K562 (cell line): Measurements from ENCODE around the gene CCDC88A. TPM values are rescaled to one million over a fixed set of nuclear protein-coding genes. Genes with fewer than 3 reads are reported as not detected.

Source experiments
- ATAC-seq: fragments of 200-7000 bp; cut with Tn5 transposase; 3 replicates; pipeline ENCODE4 v1.9.1; 2020; ENCODE audit warnings: moderate library complexity
- BruUV-seq: library from RNA; stranded (reverse); fragments of 400-500 nt; replicated peaks from 2 replicates; lab custom pipeline; 2021; lab: Mats Ljungman, UMichigan
- CTCF ChIA-PET: fragments of 300-600 bp; formaldehyde crosslinking; extraction: SDS; loops from one replicate; lab custom pipeline; 2021; ENCODE audit warnings: low intra/inter-chr PET ratio; lab: Yijun Ruan, JAX
- POLR2A ChIA-PET: fragments of 300-600, 350-650 bp; sonication (Branson Sonifier 250); formaldehyde crosslinking; extraction: SDS; loops from one replicate; lab custom pipeline; 2021; ENCODE audit warnings: antibody characterized with exemption, inconsistent platforms; lab: Yijun Ruan, JAX
- DNase-seq, 4 experiments: peaks; one replicate each; pipeline versions ENCODE4 v3.0.0 to v3.0.0-alpha.2; 2011 to 2018; ENCODE audit warnings: low spot score in 3 of 4, mixed read lengths in 3 of 4; ENCODE audit errors: extremely low read depth in 1 of 4
- FAIRE-seq: peaks from 2 replicates; lab custom pipeline; 2011; peaks lifted over from hg19 to GRCh38; lab: Jason Lieb, UNC
- H2AFZ ChIP-seq: 2 replicates; pipeline ENCODE4 v1.6.0; 2011; ENCODE audit warnings: low read depth, low read length, control low read depth, inconsistent platforms
- H3K27ac ChIP-seq: fragments of 200-600 bp; 3 replicates; pipeline ENCODE4 v1.8.0; 2011; ENCODE audit warnings: low read depth, mild to moderate bottlenecking, control low read depth, inconsistent platforms, low read length, moderate library complexity, mixed read lengths; ENCODE audit errors: extremely low read depth
- H3K27me3 ChIP-seq, 2 experiments: fragments of 300-600 bp in 1 of 2; 2 replicates in 1 of 2; 3 replicates in 1 of 2; pipeline versions ENCODE4 v1.6.0 to v1.8.0; 2011; ENCODE audit warnings: inconsistent platforms in 2 of 2, low read length in 2 of 2, mild to moderate bottlenecking in 1 of 2, mixed read lengths in 1 of 2, moderate library complexity in 1 of 2; ENCODE audit not compliant: control insufficient read depth in 2 of 2, insufficient read depth in 2 of 2
- H3K36me3 ChIP-seq: fragments of 300-600 bp; 3 replicates; pipeline ENCODE4 v1.8.0; 2011; ENCODE audit warnings: mild to moderate bottlenecking, low read length, inconsistent platforms; ENCODE audit not compliant: control insufficient read depth, insufficient read depth
- H3K4me1 ChIP-seq, 2 experiments: fragments of 200-600 bp in 1 of 2; replicated peaks in 1 of 2; 2 replicates in 1 of 2; 3 replicates in 1 of 2; pipeline versions ENCODE4 v1.5.1 to v1.8.0; 2011; ENCODE audit warnings: inconsistent platforms in 2 of 2, low read length in 2 of 2, mild to moderate bottlenecking in 1 of 2, mixed read lengths in 1 of 2, moderate library complexity in 1 of 2; ENCODE audit not compliant: control insufficient read depth in 2 of 2, insufficient read depth in 2 of 2
- H3K4me2 ChIP-seq: 2 replicates; pipeline ENCODE4 v1.6.1; 2011; ENCODE audit warnings: low read length, control low read depth, inconsistent platforms, mixed read lengths; ENCODE audit not compliant: insufficient read depth
- H3K4me3 ChIP-seq: fragments of 200-600 bp; sonication (generic), shearing (Covaris generic); 2 replicates; pipeline ENCODE4 v1.5.1; 2016; ENCODE audit warnings: control low read depth, inconsistent platforms
- H3K79me2 ChIP-seq: fragments of 200-600 bp; 3 replicates; pipeline ENCODE4 v1.8.0; 2011; ENCODE audit warnings: low read length, inconsistent platforms; ENCODE audit not compliant: control insufficient read depth, insufficient read depth
- H3K9ac ChIP-seq, 2 experiments: 2 replicates each; pipeline versions ENCODE4 v1.6.0 to v1.6.1; 2011; ENCODE audit warnings: low read depth in 2 of 2, low read length in 2 of 2, control low read depth in 1 of 2, inconsistent platforms in 1 of 2, mild to moderate bottlenecking in 1 of 2, mixed read lengths in 1 of 2; ENCODE audit not compliant: insufficient read depth in 1 of 2
- H3K9me1 ChIP-seq: one replicate; pipeline ENCODE4 v1.6.0; 2011; ENCODE audit warnings: inconsistent platforms, mild to moderate bottlenecking, low read length, moderate library complexity; ENCODE audit not compliant: control insufficient read depth, insufficient read depth
- H3K9me3 ChIP-seq: replicated peaks from 2 replicates; pipeline ENCODE4 v1.5.1; 2011; ENCODE audit warnings: low read depth, low read length, inconsistent platforms; ENCODE audit not compliant: control insufficient read depth, insufficient read depth
- H4K20me1 ChIP-seq: replicated peaks from 2 replicates; pipeline ENCODE4 v1.6.1; 2011; ENCODE audit warnings: low read length, inconsistent platforms, mixed read lengths; ENCODE audit not compliant: control insufficient read depth, insufficient read depth
- BCLAF1 ChIP-seq, 2 experiments: fragments of 450-650 bp in 1 of 2; IDR thresholded peaks; 2 replicates each; pipeline ENCODE4 v1.6.1; 2011 to 2017; ENCODE audit warnings: low read depth in 2 of 2, antibody characterized with exemption in 1 of 2, borderline replicate concordance in 1 of 2, low read length in 1 of 2, mild to moderate bottlenecking in 1 of 2, mixed read lengths in 1 of 2; ENCODE audit not compliant: control insufficient read depth in 1 of 2
- E2F4 ChIP-seq: sonication (generic); formaldehyde crosslinking; IDR thresholded peaks from 2 replicates; pipeline ENCODE4 v1.8.0; 2022; ENCODE audit warnings: mild to moderate bottlenecking, low read depth, missing genetic modification reagents
- PTRF ChIP-seq: fragments of 450-650 bp; IDR thresholded peaks from 2 replicates; pipeline ENCODE4 v1.6.1; 2016; ENCODE audit warnings: mild to moderate bottlenecking, missing genetic modification characterization, missing compliant biosample characterization
- RBM39 ChIP-seq: fragments of 200-400 bp; formaldehyde crosslinking; optimal IDR thresholded peaks from 2 replicates; pipeline ENCODE3; 2018; ENCODE audit warnings: low read depth, low read length
- SMAD3 ChIP-seq: fragments of 450-650 bp; formaldehyde crosslinking; conservative IDR thresholded peaks from 2 replicates; pipeline ENCODE4 v1.4.0; 2020; ENCODE audit warnings: mild to moderate bottlenecking
- SMARCA5 ChIP-seq: fragments of 450-650 bp; IDR thresholded peaks from 2 replicates; pipeline ENCODE4 v1.6.1; 2016
- SP1 ChIP-seq: sonication (generic); formaldehyde crosslinking; IDR thresholded peaks from 2 replicates; pipeline ENCODE4 v1.8.1; 2022; ENCODE audit warnings: mild to moderate bottlenecking, missing genetic modification reagents
- SRSF9 ChIP-seq: fragments of 200-400 bp; formaldehyde crosslinking; IDR thresholded peaks from 2 replicates; pipeline ENCODE4 v1.6.1; 2017; ENCODE audit warnings: low read depth, low read length, borderline replicate concordance
- TAF1 ChIP-seq: IDR thresholded peaks from 2 replicates; pipeline ENCODE4 v1.6.1; 2011; ENCODE audit warnings: mild to moderate bottlenecking, low read length, moderate library complexity; ENCODE audit not compliant: insufficient read depth, control insufficient read depth, severe bottlenecking; ENCODE audit errors: extremely low read depth
- ZNF707 ChIP-seq: fragments of 250-450 bp; sonication (Bioruptor Pico); conservative IDR thresholded peaks from 2 replicates; pipeline ENCODE4 v1.8.0; 2022; ENCODE audit warnings: inconsistent platforms, mild to moderate bottlenecking, moderate library complexity
- WGBS: fragments of 100-300 bp; shearing (Covaris generic); methylation state at CpG from one replicate; pipeline ENCODE4 v1.1.6; 2016; ENCODE audit warnings: low coverage, mixed read lengths; ENCODE audit not compliant: insufficient coverage; ENCODE audit errors: missing lambda C conversion rate; 5-methylcytosine and 5-hydroxymethylcytosine counted together
- in situ Hi-C: fragments of 300-500 bp; cut with MboI; formaldehyde crosslinking; loops from 4 replicates; pipeline ENCODE4 v1.15.0; 2018; ENCODE audit warnings: inconsistent platforms, mixed read lengths
- intact Hi-C: fragments of 100-400 bp; cut with micrococcal nuclease; formaldehyde crosslinking; loops from 2 replicates; pipeline ENCODE4 v1.14.2; 2022
- polyA plus RNA-seq, 8 experiments: library from polyadenylated mRNA; depleted of rRNA in 4 of 8; stranded (reverse) in 5 of 8; unstranded in 3 of 8; fragments of >200 nt; fragmentation: Nextera tagmentation in 2 of 8; fragmentation: Illumina TruSeq in 1 of 8; extraction: Ambion mirVana in 2 of 8; extraction: Trizol in 1 of 8; gene quantifications; 2 replicates each; pipeline versions ENCODE4 v1.2.1 to v1.2.3, GENCODE V29; 2011 to 2014; ENCODE audit warnings: inconsistent platforms in 1 of 8, missing spikeins in 1 of 8
- total RNA-seq, 7 experiments: library from RNA; depleted of rRNA in 6 of 7; stranded (reverse); fragments of >200 nt in 6 of 7; fragmentation: Illumina TruSeq in 2 of 7; extraction: Trizol in 2 of 7; gene quantifications; 2 replicates each; pipeline versions ENCODE4 v1.2.1 to v1.2.3, GENCODE V29; 2011 to 2021; ENCODE audit warnings: low replicate concordance in 1 of 7

Gene CCDC88A
- total and polyA plus RNA-seq, 9 of the 15 experiments (the other 6 are each of a cell fraction or from before 2014, with no cell fraction given) = 29.3 to 102 (median 55.6) TPM

GRCh38 chr2:55399815-55400214 is 19.8 kb downstream of the CCDC88A start:
- DNase-seq (no peak), ATAC-seq (no peak), FAIRE-seq (no peak)
- Histone ChIP-seq H2AFZ (no peak overlapping the region), H3K9ac (no peak overlapping the region), H3K4me2 (no peak overlapping the region), H3K4me3 (no peak overlapping the region), H3K9me1 (no peaks in the 10 kb centered on the region), H3K36me3 (peaks cover 29% of the 10 kb centered on the region; the same call in 2 of the 3 replicates), H3K79me2 (peaks cover 16% of the 10 kb centered on the region), H4K20me1 (no peaks in the 10 kb centered on the region), H3K4me1 (no peaks in the 10 kb centered on the region), H3K27me3 (no peaks in the 10 kb centered on the region), H3K27ac (no peak overlapping the region), H3K9me3 (no peaks in the 10 kb centered on the region)
- ChIA-PET POLR2A (interaction anchor here (0.7 to 1.6 kb wide), 2 partner anchors 9 to 112 kb away, joined by 4 read pairs; no protein-coding TSS in a partner anchor), CTCF (no interaction called here)
- no peak for TF ChIP-seq PTRF (tag)
- no peak for TF ChIP-seq SMAD3
- in situ Hi-C loops = no loop called here
- BruUV-seq = no TSS peak
- intact Hi-C loops = no loop called here

GRCh38 chr2:55395724-55396605 is 23.7 kb downstream of the CCDC88A start:
- intact Hi-C loops (no loop called here), in situ Hi-C loops (no loop called here)
- Histone ChIP-seq H2AFZ (no peak overlapping the region), H3K4me1 (peaks cover 0 to 13% of the 10 kb centered on the region in 2 experiments; a peak in 2 of 5 replicates), H3K4me2 (no peak overlapping the region), H3K9me3 (no peaks in the 10 kb centered on the region), H3K9ac (no peak overlapping the region), H3K9me1 (no peaks in the 10 kb centered on the region), H4K20me1 (no peaks in the 10 kb centered on the region), H3K36me3 (peaks cover 6% of the 10 kb centered on the region; the same call in 1 of the 3 replicates), H3K27ac (no peak overlapping the region; the same call in 2 of the 3 replicates), H3K27me3 (no peaks in the 10 kb centered on the region), H3K4me3 (no peak overlapping the region), H3K79me2 (peaks cover 12% of the 10 kb centered on the region)
- DNase-seq = no peak
- CTCF ChIA-PET = no interaction called here
- ATAC-seq = no peak
- no peak for FAIRE-seq
- WGBS = 44% methylated on average over 2 of the region's 2 CpGs
- POLR2A ChIA-PET = interaction anchor here (0.6 to 1.5 kb wide), 4 partner anchors 13 to 114 kb away, joined by 3 to 4 read pairs (median 4); no protein-coding TSS in a partner anchor
- BruUV-seq = no TSS peak
- no peak for TF ChIP-seq ZNF707 (CRISPR knock-in tag)
- no peak for TF ChIP-seq SP1 (CRISPR knock-in tag)
- no peak for TF ChIP-seq SRSF9
- no peak for TF ChIP-seq TAF1
- TF ChIP-seq E2F4 = no peak
- no peak for TF ChIP-seq RBM39
- TF ChIP-seq SMARCA5 = no peak
- no peak for TF ChIP-seq BCLAF1 (IDR thresholded peaks at IDR 0.05; ENCODE audit: borderline replicate concordance in 1 of 2, control insufficient read depth in 1 of 2, low read depth in 2 of 2, low read length in 1 of 2)
